Sigmoid colon (tissue), 4 donors: ENCODE data around the gene PIP5K1C.

Source experiments
- CTCF ChIP-seq, 4 experiments: fragments of 450-650 bp in 3 of 4; fragments of 200-600 bp in 1 of 4; IDR thresholded peaks; one replicate each; pipeline ENCODE4 v1.5.1; 2016 to 2019; ENCODE audit warnings: antibody characterized with exemption in 4 of 4, mild to moderate bottlenecking in 3 of 4, moderate library complexity in 2 of 4
- EP300 ChIP-seq, 4 donors: sonication (generic); formaldehyde crosslinking; IDR thresholded peaks; one replicate each; pipeline ENCODE4 v1.6.1; 2017; ENCODE audit warnings: antibody characterized with exemption in 4 of 4
- POLR2A ChIP-seq, 2 donors: fragments of 450-650 bp; IDR thresholded peaks; one replicate each; pipeline ENCODE4 v1.6.1; 2016; ENCODE audit warnings: antibody characterized with exemption in 2 of 2, mild to moderate bottlenecking in 2 of 2, moderate library complexity in 2 of 2

DNA sequence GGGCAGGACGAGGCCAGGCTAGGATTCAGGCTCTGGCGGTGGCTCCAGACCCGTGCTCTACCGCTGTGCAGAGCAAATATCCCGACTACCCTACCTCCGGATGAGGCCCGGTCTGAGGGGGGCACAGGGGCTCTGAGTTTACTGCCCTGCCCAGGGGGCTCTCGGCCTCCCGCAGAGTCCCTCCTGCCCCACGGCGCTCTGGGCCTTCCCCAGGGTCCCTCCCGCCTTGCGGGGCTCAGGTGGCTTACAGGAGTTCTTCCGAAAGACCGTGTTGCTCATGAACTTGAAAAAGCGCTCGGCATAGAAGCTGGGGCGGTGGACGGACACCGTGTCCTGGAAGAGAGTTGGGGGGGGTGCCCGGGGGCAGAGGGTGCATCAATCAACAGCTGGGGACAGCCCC is 54.5 kb downstream of the PIP5K1C start:
- TF ChIP-seq CTCF (IDR thresholded peaks at IDR 0.05) (no peak), EP300 (IDR thresholded peaks at IDR 0.05) (no peak), POLR2A (IDR thresholded peaks at IDR 0.05) (no peak)
